NOMO-1 (cell line): ENCODE measurements around the gene OR4L1.
A peak's percentile ranks its signal among the peaks of the same experiment; 100 is the strongest.
"Not testable (repeated sequence)": the region's sequence is repeated elsewhere in the genome, so short reads cannot be mapped to it uniquely, and the experiment has no call there.

Experiments
- DNase-seq, 2 experiments: peaks; one replicate each; lab custom pipeline; 2025; ENCODE audit not compliant: unreplicated experiment in 2 of 2; lab: John Stamatoyannopoulos, UW

Gene OR4L1

GRCh38 chr14:20059745-20060144 lies at the start of gene OR4L1:
Gene OR4L1, plus strand, starts transcription at chr14:20060045. Its CDS starts 0 bp downstream, at chr14:20060045.
- DNase-seq, result no peak

- no peak for DNase-seq
Observed at GRCh38 chr14:20019257-20019865, 40.5 kb upstream of the OR4L1 start, which contains the start of gene OR4K14. Gene OR4K14, minus strand, starts transcription at chr14:20019307. Its CDS starts 4,114 bp downstream, at chr14:20015193.

- DNase-seq, result no peak
Observed at GRCh38 chr14:20031058-20031457, 28.8 kb upstream of the OR4L1 start.

GRCh38 chr14:20035449-20035848 lies 24.4 kb upstream of the OR4L1 start:
- DNase-seq, result no peak

- DNase-seq, result no peak
Observed at GRCh38 chr14:20035938-20036337, 23.9 kb upstream of the OR4L1 start, which contains the start of gene OR4K13. Gene OR4K13, minus strand, starts transcription at chr14:20036038. Its CDS starts 1,280 bp downstream, at chr14:20034758.

GRCh38 chr14:20044243-20044642 lies 15.6 kb upstream of the OR4L1 start:
- DNase-seq, result no peak

GRCh38 chr14:20048202-20048601 lies 11.6 kb upstream of the OR4L1 start:
- no peak for DNase-seq

GRCh38 chr14:20092050-20092449 lies 32.2 kb downstream of the OR4L1 start:
- no peak for DNase-seq

- peak; percentile 57 to 79 for DNase-seq
Observed at GRCh38 chr14:20093442-20093841, 33.6 kb downstream of the OR4L1 start.

- not testable (repeated sequence) for DNase-seq
Observed at GRCh38 chr14:20098926-20099770, 39.3 kb downstream of the OR4L1 start.

GRCh38 chr14:20110438-20110837 lies 50.6 kb downstream of the OR4L1 start, which contains the start of gene OR4K17:
Gene OR4K17, plus strand, starts transcription at chr14:20110739. Its CDS starts 6,761 bp downstream, at chr14:20117500.
- DNase-seq, result no peak
